GM23338 (cell line): ENCODE measurements around the gene ST8SIA1. TPM values are rescaled to one million over a fixed set of nuclear protein-coding genes. Genes with fewer than 3 reads are reported as not detected.
A peak's percentile ranks its signal among the peaks of the same experiment; 100 is the strongest.

Experiments
- ATAC-seq: fragments of 200-7000 bp; cut with Tn5 transposase; 3 replicates; pipeline ENCODE4 v1.9.1; 2020
- DNase-seq: peaks from one replicate; pipeline ENCODE4 v3.0.0-alpha.2; 2015; ENCODE audit warnings: low spot score
- H2AFZ ChIP-seq: fragments of 200-600 bp; sonication (generic); 2 replicates; pipeline ENCODE4 v1.8.0; 2016; ENCODE audit warnings: antibody characterized with exemption, mild to moderate bottlenecking, moderate library complexity
- H3F3A ChIP-seq: fragments of 200-600 bp; sonication (generic); replicated peaks from 2 replicates; pipeline ENCODE4 v1.8.0; 2017; ENCODE audit warnings: antibody characterized with exemption, mixed run types, low read depth
- H3K27ac ChIP-seq: fragments of 200-600 bp; sonication (generic); 2 replicates; pipeline ENCODE4 v1.6.1; 2016; ENCODE audit warnings: low read depth
- H3K27me3 ChIP-seq: fragments of 200-600 bp; sonication (generic); 2 replicates; pipeline ENCODE4 v1.8.0; 2016; ENCODE audit warnings: mild to moderate bottlenecking, mixed run types, moderate library complexity; ENCODE audit not compliant: insufficient read depth
- H3K36me3 ChIP-seq: fragments of 200-600 bp; sonication (generic); 2 replicates; pipeline ENCODE4 v1.8.0; 2016; ENCODE audit warnings: mild to moderate bottlenecking; ENCODE audit not compliant: insufficient read depth
- H3K4me1 ChIP-seq: fragments of 200-600 bp; sonication (generic); 2 replicates; pipeline ENCODE4 v1.8.0; 2016; ENCODE audit warnings: mild to moderate bottlenecking, moderate library complexity; ENCODE audit not compliant: insufficient read depth
- H3K4me2 ChIP-seq: fragments of 200-600 bp; sonication (generic); 2 replicates; pipeline ENCODE4 v1.7.1; 2017; ENCODE audit warnings: mixed run types
- H3K4me3 ChIP-seq: fragments of 200-600 bp; sonication (generic); 2 replicates; pipeline ENCODE4 v1.6.1; 2016; ENCODE audit warnings: mixed run types
- H3K79me2 ChIP-seq: fragments of 200-600 bp; sonication (generic); replicated peaks from 2 replicates; pipeline ENCODE4 v1.8.0; 2017; ENCODE audit warnings: mild to moderate bottlenecking; ENCODE audit not compliant: insufficient read depth
- H3K9me2 ChIP-seq: fragments of 200-600 bp; sonication (generic); 2 replicates; pipeline ENCODE4 v1.8.0; 2017; ENCODE audit not compliant: insufficient read depth
- H4K20me1 ChIP-seq: fragments of 200-600 bp; sonication (generic); replicated peaks from 2 replicates; pipeline ENCODE4 v1.8.0; 2017; ENCODE audit warnings: mild to moderate bottlenecking; ENCODE audit not compliant: insufficient read depth
- H3K27ac Mint-ChIP-seq: 2 replicates; pipeline ENCODE4 v1.8.0; 2020; ENCODE audit warnings: inconsistent platforms, mild to moderate bottlenecking, moderate library complexity, mixed read lengths
- H3K27me3 Mint-ChIP-seq: 3 replicates; pipeline ENCODE4 v1.8.0; 2022; ENCODE audit warnings: low read depth, mild to moderate bottlenecking, moderate library complexity, mixed read lengths, inconsistent platforms; ENCODE audit not compliant: insufficient read depth, poor library complexity
- H3K36me3 Mint-ChIP-seq: 3 replicates; pipeline ENCODE4 v1.8.0; 2021; ENCODE audit warnings: low read depth, mild to moderate bottlenecking, inconsistent platforms, moderate library complexity, mixed read lengths
- H3K4me1 Mint-ChIP-seq: 3 replicates; pipeline ENCODE4 v1.8.0; 2020; ENCODE audit warnings: mild to moderate bottlenecking, inconsistent platforms, mixed read lengths
- H3K4me3 Mint-ChIP-seq: 3 replicates; pipeline ENCODE4 v1.8.0; 2021; ENCODE audit warnings: moderate library complexity, mild to moderate bottlenecking, inconsistent platforms, mixed read lengths
- H3K9me3 Mint-ChIP-seq: 3 replicates; pipeline ENCODE4 v1.8.0; 2020; ENCODE audit warnings: moderate library complexity, mild to moderate bottlenecking, inconsistent platforms, mixed read lengths
- CREB1 ChIP-seq: fragments of 250-450 bp; sonication (Bioruptor Pico); IDR thresholded peaks from 2 replicates; pipeline ENCODE4 v1.5.0; 2020; ENCODE audit warnings: low read depth, mild to moderate bottlenecking, moderate library complexity
- CTCF ChIP-seq, 2 experiments: fragments of 200-600 bp in 1 of 2; sonication (generic) in 1 of 2; conservative IDR thresholded peaks; 2 replicates each; pipeline versions ENCODE4 v1.5.1 to v1.6.1; 2016 to 2017; ENCODE audit warnings: antibody characterized with exemption in 2 of 2, low read depth in 2 of 2, mild to moderate bottlenecking in 2 of 2, moderate library complexity in 1 of 2
- ETS1 ChIP-seq: IDR thresholded peaks from 2 replicates; pipeline ENCODE4 v1.6.1; 2016; ENCODE audit warnings: antibody characterized with exemption
- EZH2 ChIP-seq: fragments of 200-600 bp; sonication (generic); IDR thresholded peaks from one replicate; pipeline ENCODE4 v1.8.0; 2017; ENCODE audit warnings: antibody characterized with exemption, mild to moderate bottlenecking, low read depth; ENCODE audit not compliant: unreplicated experiment
- EZH2phosphoT487 ChIP-seq: fragments of 200-600 bp; sonication (generic); IDR thresholded peaks from one replicate; pipeline ENCODE4 v1.8.1; 2018; ENCODE audit warnings: antibody characterized with exemption; ENCODE audit not compliant: unreplicated experiment
- JUNB ChIP-seq: IDR thresholded peaks from one replicate; pipeline ENCODE4 v1.6.1; 2016; ENCODE audit warnings: antibody characterized with exemption; ENCODE audit not compliant: unreplicated experiment
- NANOG ChIP-seq: IDR thresholded peaks from 2 replicates; pipeline ENCODE4 v1.6.1; 2016; ENCODE audit warnings: antibody characterized with exemption, borderline replicate concordance
- POLR2AphosphoS5 ChIP-seq: IDR thresholded peaks from 2 replicates; pipeline ENCODE4 v1.6.1; 2016; ENCODE audit warnings: antibody characterized with exemption, low read depth
- REST ChIP-seq: IDR thresholded peaks from one replicate; pipeline ENCODE4 v1.6.1; 2018; ENCODE audit warnings: antibody characterized with exemption; ENCODE audit not compliant: unreplicated experiment
- STAT1 ChIP-seq: IDR thresholded peaks from one replicate; pipeline ENCODE4 v1.6.1; 2016; ENCODE audit warnings: antibody characterized with exemption; ENCODE audit not compliant: unreplicated experiment
- ZNF114 ChIP-seq: fragments of 250-450 bp; sonication (Bioruptor Pico); IDR thresholded peaks from 2 replicates; pipeline ENCODE4 v1.5.0; 2020; ENCODE audit warnings: mild to moderate bottlenecking, moderate library complexity
- ZNF462 ChIP-seq: fragments of 250-450 bp; sonication (Bioruptor Pico); IDR thresholded peaks from 2 replicates; pipeline ENCODE4 v1.5.0; 2020; ENCODE audit warnings: mild to moderate bottlenecking, moderate library complexity
- polyA plus RNA-seq: library from polyadenylated mRNA; unstranded; fragments of >200 nt; fragmentation: Nextera tagmentation; extraction: Ambion mirVana; gene quantifications from 2 replicates; pipeline ENCODE4 v1.2.1, GENCODE V29; 2016
- total RNA-seq: library from RNA; depleted of rRNA; stranded (reverse); fragments of >200 nt; shearing (Covaris generic); gene quantifications from 2 replicates; pipeline ENCODE4 v1.2.3, GENCODE V29; 2014

The ST8SIA1 gene
- total and polyA plus RNA-seq, 2 experiments from 2014 or later = 2.5 to 5.1 TPM

- TF ChIP-seq STAT1 (no peak), EZH2 (no peak), JUNB (no peak), EZH2phosphoT487 (no peak), CREB1 (CRISPR knock-in tag) (no peak)
Measured at GRCh38 chr12:22248121-22248520, 86.4 kb downstream of the ST8SIA1 start (continued).

GRCh38 chr12:22246217-22246846, 88.2 kb downstream of the ST8SIA1 start:
- H3K4me3 Mint-ChIP-seq = no peak overlapping the region
- Histone ChIP-seq H3K4me2 (0 out of 2 replicates have a peak overlapping the region, but pooled peaks have one; percentile 16), H3K27me3 (no peaks in the 10 kb centered on the region), H3F3A (no peaks in the 10 kb centered on the region), H3K4me1 (0 out of 2 replicates have a peak, but pooled peaks cover 8% of the 10 kb centered on the region), H4K20me1 (no peaks in the 10 kb centered on the region), H2AFZ (no peak overlapping the region), H3K79me2 (no peaks in the 10 kb centered on the region), H3K9me2 (no peaks in the 10 kb centered on the region; the same call in 1 of the 2 replicates), H3K4me3 (no peak overlapping the region), H3K36me3 (no peaks in the 10 kb centered on the region), H3K27ac (no peak overlapping the region; the same call in 1 of the 2 replicates)
- H3K4me1 Mint-ChIP-seq = peaks cover 17% of the 10 kb centered on the region
- peak; percentile 32; the same call in 1 of the 3 replicates for ATAC-seq
- H3K27ac Mint-ChIP-seq = peak overlapping the region; percentile 69
- H3K27me3 Mint-ChIP-seq = peaks cover 2% of the 10 kb centered on the region
- DNase-seq = no peak
- H3K9me3 Mint-ChIP-seq = no peaks in the 10 kb centered on the region
- no peaks in the 10 kb centered on the region for H3K36me3 Mint-ChIP-seq
- no peak for TF ChIP-seq ZNF114 (CRISPR knock-in tag)
- TF ChIP-seq POLR2AphosphoS5 = no peak
- no peak for TF ChIP-seq ETS1
- no peak for TF ChIP-seq NANOG
- no peak for TF ChIP-seq EZH2phosphoT487
- TF ChIP-seq CTCF (conservative IDR thresholded peaks at IDR 0.05; ENCODE audit: low read depth in 2 of 2) = no peak
- no peak for TF ChIP-seq REST
- no peak for TF ChIP-seq EZH2
- TF ChIP-seq ZNF462 = no peak
